Thyroid gland (tissue), 4 donors: Measurements from ENCODE around the gene BUD13.

Experiments
- CTCF ChIP-seq, 6 experiments: fragments of 200-600 bp in 3 of 6; fragments of 450-650 bp in 3 of 6; sonication (generic) in 3 of 6; IDR thresholded peaks; one replicate each; pipeline ENCODE4 v1.5.1; 2016 to 2019; ENCODE audit warnings: antibody characterized with exemption in 6 of 6, mild to moderate bottlenecking in 2 of 6, inconsistent platforms in 1 of 6, moderate library complexity in 1 of 6
- POLR2A ChIP-seq, 2 donors: fragments of 450-650 bp; IDR thresholded peaks; one replicate each; pipeline ENCODE4 v1.6.1; 2017; ENCODE audit warnings: antibody characterized with exemption in 2 of 2, mild to moderate bottlenecking in 2 of 2, moderate library complexity in 1 of 2

GRCh38 chr11:116742104-116742503 lies 30.7 kb downstream of the BUD13 start:
- TF ChIP-seq CTCF (IDR thresholded peaks at IDR 0.05) (no peak), POLR2A (IDR thresholded peaks at IDR 0.05) (no peak)
